Fibroblast of skin of right biceps (primary cell): Measurements from ENCODE around the gene TOR1B.
A peak's percentile ranks its signal among the peaks of the same experiment; 100 is the strongest.

ENCODE experiments used
- DNase-seq: peaks from one replicate; pipeline ENCODE4 v3.0.0-alpha.2; 2013

The TOR1B gene

DNA sequence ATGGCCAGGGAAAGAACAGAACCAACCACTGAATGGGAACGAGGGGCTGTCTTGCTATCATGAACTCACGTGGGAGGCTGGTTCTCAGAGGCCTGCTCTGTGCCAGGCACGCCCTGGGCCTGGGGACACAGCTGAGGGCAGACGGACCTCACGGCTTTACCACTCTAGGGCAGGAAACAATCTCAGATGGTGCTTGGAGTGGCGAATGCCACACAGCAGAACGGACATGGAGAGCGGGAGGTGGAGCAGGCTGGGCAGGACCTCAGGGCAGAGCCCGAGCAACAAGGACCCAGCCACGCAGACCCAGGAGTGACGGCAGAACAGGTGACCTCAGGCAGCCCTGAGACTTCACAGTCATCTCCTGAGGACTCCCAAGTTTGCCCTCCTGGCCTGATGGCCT is 12.3 kb downstream of the TOR1B start:
- DNase-seq, result no peak

DNA sequence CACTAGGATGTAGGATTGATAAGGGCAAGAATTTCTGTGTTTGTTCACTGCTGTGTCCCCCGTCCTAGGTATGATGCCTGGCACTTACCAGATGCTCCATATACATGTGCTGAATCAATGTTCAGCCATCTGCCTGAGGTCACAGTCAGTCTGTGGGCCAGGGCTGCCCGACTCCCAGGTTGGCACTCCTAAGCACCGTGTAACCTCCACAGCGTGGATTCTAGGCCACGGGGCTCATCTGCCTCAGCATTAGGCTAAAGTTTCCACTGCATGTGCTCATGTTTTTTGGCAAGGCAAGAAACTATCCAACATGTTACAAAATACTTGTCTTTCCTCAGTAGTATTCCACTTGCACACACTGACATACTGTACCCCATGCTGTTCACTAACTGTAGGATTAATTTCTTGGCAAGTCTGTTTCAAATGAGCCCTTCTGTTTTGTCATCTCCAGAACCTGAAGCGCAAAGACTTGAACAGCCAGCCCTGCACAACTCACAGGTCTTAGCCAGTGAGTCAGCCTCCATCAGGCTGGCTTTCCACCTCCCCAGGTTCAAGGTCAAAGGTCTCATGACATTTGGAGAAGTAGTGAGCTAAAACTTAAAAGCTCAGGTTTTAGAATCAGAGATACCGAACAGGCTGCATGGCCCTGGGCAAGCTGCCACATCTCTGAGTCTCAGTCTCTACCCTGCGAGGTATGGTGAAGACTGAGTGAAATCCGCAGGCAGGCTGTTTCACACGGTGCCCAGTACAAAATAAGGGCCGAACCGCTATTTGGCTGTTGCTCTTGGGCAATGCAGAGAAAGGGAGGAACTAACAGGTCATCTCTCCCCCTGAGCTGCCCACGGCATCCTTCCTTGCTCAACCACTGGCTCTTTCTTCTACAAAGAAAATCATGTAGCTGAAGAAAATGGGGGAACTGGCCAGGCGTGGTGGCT is 13.8 kb downstream of the TOR1B start:
- DNase-seq, result no peak

DNA sequence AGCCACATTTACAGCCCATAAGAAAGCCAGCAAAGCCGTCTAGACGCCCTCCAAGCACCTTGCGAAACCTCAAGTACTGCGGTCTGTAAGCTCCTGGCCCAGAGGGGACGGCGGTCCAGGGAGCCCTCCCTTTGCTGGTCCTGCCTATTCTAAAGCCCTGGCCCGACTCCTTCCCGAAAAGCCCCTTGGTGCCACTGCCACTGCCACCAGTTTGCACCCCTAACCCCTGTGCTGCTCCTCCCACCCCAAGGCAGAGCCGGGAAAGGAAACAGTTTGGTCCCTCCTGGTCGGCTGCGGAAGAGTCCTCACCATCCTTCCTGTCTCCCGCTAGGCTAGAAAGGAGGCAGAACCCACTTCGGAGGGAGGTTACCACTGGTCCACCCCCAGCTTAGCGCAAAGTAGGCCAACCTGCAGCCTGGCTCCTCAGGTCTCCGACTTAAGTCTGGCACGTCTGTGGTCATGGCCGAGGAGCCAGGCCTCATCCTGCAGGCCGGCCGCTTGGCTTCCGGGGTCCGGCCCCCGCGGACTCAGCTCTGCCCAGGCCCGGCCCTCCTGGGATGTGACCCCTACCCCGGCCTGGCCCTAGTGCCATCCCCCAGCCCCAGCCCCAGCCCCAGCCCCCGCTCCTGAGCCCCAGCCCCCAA is 20.0 kb downstream of the TOR1B start:
- DNase-seq, result peak; percentile 24

DNA sequence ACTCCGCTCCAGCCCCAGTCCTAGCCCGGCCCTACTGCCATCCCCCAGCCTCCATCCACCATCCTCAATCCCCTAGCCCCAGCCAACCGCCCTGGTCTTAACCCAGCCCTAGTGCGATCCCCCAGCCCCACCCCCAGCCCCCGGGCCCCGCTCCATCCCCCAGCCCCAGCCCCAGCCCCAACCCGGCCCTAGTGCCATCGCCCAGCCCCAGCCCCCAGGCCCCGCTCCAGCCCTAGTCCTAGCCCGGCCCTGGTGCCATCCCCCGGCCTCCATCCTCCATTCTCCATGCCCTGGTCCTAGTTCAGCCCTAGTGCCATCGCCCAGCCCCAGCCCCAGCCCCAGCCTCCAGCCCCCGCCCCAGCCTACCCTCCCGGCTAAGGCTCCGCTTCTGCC is 20.6 kb downstream of the TOR1B start:
- no peak for DNase-seq

DNA sequence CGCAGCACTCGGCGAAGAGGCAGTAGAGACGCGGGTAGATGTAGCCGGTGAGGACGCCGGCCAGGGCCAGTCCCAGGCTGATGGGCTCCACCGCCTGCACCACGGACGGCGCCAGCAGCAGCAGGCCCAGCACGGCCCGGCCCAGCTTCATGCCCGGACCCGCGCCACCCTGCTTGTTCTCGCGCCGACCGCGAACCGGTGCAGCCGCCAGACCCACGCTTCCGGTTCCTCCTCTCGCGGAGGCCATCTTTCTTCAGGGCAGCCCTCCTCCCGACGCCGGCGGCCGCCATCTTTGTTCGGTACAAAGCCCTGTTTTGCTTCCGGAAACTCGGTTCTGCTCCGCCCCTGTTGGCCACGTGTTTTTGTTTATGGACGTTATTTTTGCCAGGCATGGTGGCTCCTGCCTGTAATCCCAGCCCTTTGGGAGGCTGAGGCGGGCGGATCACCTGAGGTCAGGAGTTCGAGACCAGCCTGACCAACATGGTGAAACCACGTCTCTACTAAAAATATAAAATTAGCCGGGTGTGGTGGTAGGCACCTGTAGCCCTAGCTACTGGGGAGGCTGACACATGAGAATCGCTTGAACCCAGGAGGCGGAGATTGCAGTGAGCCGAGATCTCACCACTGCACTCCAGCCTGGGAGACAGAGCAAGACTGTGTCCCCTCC is 21.1 kb downstream of the TOR1B start, which contains the start of gene TOR1A:
TSS of gene TOR1A (minus strand) at position 202 of the 667 bp plus-strand sequence. CDS start at position 151, 51 bp downstream.
- peak; percentile 93 for DNase-seq

DNA sequence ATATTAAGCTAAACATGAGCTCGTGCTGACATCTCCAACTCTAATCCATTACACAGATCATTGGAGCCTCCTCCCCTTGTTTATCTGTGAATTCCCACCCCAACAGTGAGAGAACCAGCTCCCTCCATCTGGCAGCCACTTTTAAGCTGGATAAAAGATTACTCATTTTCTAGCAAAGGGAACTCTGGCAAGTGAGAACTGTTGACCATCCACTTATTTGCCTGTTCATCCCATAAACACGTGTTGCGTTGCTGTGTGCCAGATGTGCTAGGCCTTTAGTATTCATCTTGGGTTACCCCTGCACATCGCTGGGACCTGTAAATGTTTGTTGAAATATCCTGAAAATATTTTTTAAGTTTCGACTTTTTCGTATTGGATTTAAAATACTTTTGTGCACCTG is 23.4 kb downstream of the TOR1B start:
- no peak for DNase-seq

DNA sequence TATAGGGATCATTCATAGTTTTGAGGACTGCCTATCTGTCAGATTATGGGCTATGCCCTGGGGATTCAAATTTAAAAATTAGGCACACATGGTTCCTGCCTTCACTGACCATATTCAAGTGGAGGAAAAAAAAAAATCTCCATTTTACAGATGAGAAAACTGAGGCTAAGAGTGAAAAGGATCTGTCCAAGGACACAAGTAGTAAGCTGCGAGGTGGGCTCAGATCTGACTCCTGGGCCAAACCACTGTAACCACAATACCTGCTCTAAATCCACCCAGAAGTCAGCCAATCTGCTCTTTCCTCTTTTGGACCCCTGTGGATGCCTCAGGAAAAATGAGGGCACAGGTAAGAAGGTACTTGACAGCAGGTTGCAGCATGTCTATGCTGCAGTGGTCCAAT is 23.8 kb downstream of the TOR1B start:
- DNase-seq, result no peak

DNA sequence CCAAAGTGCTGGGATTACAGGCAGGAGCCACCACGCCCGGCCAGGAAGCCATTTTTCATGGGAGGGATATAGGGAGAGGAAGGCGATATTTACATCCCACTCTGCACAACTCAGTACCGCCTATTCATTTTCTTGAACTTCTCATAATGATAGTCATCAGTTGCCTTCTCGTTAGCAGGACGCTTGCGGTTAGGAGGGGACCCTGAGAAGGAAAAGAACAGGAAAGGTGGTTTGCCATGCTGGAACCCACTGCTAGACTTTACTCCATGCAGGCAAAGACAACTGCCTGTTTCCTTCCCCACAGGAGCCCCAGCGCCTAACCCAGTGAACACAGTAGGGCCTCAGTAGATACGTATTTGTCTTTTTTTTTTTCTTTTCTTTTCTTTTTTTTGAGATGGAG is 25.1 kb downstream of the TOR1B start:
- DNase-seq, result no peak

DNA sequence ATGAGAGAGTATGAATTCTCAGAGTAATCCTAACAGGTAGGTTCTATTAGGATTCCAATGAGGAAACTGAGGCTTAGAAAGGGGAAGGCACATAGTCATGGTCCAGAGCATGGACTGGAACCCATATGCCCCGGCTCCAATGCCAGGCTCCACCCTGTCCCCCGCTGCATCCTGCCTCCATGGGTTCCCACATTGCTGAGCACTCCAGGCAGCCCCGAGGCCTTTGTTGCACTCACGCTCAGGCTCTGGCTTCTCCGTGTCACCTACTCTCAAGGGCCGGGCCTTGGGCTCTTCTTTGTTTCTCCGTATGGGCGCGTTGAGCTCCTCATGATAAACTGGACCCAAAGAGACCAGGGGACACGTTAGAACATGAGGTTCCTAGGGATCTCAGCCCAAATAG is 26.0 kb downstream of the TOR1B start:
- no peak for DNase-seq

DNA sequence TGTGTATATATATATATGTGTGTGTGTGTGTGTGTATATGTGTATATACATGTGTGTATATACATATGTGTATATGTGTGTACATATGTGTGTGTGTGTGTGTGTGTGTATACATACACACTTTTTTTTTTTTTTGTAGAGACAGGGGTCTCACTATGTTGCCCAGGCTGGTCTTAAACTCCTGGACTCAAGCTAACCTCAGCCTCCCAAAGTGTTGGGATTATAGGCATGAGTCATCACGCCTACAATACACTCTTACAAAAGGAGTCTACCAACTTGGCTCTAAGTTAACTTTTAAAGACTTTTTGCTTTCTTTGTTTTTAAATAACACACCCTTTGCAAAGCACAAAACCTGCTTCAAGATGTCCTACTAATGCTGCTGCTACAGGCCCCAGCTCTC is 30.0 kb downstream of the TOR1B start:
- DNase-seq, result no peak

DNA sequence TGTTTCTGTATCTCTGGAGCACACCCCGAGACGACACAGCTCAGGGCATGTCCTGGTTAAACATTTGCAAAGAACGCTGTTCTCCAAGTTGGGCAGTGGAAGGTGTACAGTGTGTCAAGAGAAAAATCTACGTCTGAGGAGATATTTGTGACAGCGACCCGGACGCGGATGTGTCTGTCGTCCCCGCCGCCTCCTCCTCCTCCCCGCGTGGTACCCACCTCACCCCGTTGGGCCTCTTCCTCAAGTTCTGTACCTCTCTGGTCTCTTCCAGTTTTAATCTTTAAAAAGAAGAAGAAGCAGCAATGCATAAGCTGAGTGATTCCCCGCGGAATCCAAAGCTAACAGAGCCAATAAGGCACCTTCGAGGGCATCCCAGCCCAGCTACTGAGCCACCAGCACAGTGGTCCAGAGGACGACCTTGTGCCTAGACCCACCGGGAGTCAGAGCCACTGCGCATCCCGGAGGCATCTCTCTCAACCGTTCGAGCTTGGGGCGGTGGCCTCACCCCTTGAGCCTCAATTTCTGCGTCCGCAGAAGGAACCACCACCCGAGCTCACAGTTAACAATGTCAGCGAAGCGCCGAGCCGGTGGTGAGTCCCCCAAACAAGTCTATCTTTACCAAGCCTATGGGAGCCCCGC is 31.6 kb downstream of the TOR1B start:
- DNase-seq, result no peak

DNA sequence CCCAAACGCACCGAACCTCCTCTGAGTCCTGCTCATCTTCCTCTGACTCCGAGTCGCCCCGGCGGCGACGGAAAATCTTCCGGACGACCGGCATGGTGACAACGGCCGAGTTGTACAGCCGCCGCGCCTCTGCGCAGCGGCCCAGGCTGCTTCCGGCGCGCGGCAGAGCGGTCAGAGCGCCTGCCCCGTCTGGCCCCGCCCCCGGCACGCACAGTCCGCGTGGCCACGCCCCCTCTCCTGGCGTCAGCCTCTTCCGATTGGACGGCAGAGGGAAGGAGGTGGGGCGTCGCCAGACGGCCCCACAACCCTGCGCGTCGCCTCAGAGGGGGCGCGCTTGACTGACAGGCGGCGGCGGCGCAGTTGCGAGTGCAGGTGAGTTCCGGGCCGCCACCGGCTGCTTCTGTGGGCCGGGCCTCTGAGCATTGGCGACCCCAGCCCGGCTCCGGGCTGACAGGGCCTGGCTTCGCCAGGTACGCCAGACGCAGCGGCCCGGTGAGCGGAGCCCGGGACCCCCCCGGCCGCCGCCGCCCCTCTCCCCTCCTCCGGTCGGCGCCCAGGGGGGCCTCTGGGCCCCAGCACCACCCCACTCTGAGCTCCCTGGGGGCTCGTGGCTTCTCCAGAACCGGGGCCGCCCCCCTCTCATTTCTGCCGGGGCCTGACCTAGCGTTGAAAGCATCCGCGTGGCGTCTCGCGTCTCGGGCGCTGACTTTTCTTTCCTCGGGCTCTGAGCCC is 32.3 kb downstream of the TOR1B start, which contains the start of the genes C9orf78 and USP20:
TSS of gene C9orf78 (minus strand) at position 148 of the 732 bp plus-strand sequence. CDS start at position 94, 54 bp downstream.
TSS of gene USP20 (plus strand) at position 331 of the 732 bp plus-strand sequence. CDS start 17,098 bp downstream, outside the sequence.
- peak; percentile 93 for DNase-seq

DNA sequence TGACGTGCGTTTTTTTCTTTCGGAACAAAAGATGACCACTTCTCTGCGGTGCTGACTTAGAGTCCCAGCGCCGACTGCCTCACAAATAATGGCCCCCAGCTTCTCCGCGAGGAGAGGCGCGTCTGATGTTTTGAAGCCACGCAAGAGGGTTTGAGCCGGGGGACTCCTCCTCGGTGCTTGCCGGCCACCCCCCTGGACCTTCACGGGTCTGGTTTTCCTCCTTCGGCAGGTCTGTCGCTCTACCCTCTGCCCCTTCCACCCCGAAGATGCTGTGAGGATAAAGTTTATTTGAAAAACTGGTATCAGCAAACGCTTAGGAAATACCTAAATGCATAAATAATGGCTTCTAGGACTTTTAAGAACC is 32.9 kb downstream of the TOR1B start:
- no peak for DNase-seq

DNA sequence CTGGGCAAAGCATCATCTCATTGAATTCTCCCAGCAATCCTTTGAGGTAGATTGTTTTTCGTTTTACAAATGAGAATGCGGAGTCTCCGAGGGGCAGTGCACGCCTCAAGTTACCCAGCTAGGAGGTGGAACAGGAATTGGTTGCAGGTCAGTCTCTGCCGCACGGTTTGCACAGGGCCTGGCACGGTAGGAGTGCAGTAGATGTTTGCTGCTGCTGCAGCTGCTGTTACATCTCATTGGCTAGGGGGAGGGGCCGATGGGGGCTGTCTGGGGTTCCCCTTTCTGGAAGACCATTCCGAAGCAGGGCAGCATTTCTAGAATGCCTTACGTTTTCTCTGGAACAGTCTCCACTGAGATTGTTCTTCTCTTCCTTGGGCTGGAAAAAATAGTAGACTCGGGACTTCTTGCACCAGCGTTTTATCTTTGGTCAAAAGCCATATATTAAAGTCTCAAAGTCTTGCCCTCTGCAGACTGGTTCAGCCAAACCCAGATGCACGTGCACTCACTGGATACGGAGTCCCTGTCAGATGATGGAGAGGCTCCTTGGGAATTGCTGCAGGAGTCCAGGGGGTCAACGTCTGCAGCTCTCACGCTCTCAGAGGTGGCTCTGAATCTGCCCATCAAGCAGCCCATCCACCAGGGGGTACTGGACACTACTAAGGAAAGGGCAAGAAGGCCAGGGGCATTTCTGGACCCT is 33.5 kb downstream of the TOR1B start:
- DNase-seq, result no peak

DNA sequence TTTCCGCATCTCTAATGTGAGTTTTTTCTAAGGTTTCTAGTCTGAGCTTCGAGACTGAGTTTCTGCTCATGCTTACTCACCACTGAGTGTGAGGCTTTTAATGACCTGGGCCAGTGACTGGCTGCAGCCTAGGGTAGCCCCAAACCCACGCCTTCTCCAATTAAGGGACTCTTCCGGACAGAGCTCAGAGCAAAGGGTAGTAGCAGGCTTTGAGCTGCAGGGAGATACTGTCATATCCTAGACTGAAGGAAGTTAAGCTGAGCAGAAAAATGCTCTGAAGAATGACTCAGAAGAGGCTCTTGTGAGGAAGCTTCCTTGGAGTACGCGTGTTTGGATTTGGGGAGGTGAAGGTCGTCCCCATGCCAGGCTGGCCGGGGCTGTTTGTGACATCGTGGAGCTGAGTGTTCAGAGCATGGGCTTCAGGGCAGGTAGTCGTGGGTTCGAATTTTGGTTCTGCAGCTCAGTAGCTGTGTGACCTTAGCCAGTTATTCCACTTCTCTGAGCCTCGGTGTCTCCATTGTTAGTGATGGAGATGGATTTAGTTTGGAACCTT is 35.8 kb downstream of the TOR1B start:
- peak; percentile 77 for DNase-seq

DNA sequence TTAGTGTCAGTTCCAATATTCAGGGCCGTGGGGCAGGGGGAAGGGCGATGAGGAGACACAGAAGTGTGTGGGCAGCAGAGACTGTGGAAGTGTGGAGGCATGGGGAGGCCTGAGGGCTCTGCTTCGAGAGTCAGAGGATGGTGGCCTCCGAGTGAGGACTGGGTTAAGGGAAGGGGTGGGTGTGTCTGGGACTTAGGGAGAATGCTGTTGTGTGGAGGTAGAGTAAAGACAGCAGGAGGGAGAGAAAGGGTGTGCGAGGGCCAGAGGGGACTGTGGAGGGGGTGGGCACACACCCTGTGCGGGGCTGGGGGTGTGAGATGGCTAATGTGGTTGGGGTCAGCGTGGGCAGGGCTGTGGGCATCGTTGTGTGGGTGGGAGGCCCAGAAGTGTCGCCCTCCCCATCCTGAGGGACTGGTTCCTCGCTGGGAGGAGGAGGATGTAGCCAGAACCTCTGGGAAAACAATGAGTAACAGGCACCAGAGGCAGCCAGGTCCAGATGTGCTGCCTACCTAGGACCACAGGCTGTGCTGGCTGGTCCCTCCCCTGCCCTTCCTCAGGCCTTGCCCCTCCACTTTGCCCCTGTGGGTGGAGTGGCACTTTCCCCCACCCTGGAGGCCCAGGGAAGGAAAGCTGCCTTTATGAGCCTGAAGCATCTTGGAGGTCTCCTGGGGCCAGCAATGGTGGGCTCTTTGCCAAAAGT is 36.5 kb downstream of the TOR1B start:
- no peak for DNase-seq

DNA sequence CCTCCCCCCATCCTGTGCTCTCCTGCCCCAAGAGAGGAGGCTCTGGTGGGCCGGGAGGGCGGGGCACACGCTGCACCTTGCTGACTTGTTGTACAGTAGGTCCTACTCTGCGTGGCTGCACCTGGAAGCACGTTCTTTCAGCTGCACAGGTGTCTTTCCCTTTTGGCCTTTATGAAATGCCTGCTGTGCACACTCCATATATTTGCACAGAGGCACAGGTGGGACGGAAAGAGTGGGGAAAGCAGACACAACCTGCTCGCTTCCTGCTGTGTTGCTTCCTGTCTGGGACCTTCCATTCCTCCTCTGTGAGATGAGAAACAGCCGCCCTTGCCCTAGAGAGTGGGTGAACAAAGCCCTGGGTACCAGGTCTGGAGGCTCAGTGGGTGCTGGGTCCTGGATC is 37.0 kb downstream of the TOR1B start:
- no peak for DNase-seq

DNA sequence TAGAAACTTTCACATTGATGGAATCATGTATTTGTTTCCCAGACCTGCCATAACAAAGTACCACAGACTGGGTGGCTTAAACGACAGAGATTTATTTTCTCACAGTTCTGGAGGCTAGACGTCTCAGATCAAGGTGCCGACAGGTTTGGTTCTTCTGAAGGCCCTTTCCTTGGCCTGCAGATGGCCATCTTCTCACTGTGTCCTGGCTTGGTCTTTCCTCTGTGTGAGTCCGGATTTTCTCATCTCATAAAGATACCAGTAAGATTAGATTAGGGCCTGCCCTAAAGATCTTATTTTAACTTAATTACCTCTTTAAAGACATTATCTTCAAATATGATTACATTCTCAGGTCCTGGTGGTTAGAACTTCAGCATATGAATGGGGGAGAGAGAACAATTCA is 38.1 kb downstream of the TOR1B start:
- DNase-seq, result no peak

DNA sequence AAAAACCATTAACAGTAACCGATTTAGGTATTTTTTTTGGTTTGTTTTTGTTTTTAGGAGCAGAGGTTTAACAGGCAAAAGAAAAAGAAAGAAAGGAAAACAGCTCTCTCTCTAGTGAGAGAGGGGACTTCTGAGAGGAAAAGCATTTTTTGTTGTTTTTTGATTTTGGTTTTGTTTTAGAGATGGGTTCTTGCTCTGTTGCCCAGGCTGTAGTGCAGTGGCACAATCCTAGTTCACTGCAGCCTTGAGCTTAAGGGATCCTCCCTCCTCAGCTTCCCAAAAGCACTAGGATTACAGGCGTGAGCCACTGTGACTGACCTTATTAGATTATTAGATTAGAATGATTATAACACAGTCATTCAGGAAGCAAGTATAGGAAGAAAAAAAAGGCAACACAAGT is 42.4 kb downstream of the TOR1B start:
- no peak for DNase-seq

DNA sequence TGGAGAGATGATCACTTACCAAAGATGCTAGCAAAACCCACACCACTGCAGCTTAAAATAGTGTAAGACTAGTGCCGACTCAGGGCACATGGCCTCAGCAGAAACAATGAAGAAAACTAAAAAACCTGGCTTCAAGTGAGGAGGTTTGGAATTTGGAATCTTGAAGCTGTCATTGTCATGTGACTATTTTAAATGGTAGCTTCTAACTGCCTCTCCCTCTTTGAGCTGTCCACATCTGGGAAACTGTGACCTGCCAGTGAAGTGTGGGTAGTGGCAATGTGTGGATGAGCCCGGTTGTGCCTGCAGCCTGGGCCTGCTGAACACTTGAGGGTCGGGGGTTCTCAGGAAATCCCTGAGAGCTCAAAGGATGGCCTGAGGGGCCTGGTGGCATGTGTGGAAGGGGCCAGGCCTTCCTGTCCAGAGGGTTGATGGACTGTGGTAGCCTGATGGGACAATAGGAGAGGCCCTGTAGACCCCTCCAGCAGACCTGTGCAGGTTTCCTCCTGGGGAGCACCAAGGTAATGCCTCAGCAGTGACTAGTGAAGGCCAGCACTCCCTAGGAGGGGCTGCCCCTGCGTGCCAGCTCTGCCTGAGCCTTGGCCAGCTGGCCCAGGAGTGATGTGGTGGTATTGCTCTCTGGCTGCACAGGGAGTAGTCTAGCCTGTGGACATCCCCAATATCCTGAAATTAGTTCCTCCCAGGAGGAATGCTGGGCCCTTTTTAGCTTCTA is 45.9 kb downstream of the TOR1B start:
- no peak for DNase-seq
